SK-N-SH treated with all-trans-retinoic acid at 6 μM for 48 hours (cell line): ENCODE measurements around the gene GAPDHS.

ENCODE experiments used
- ARNTL ChIP-seq: fragments of 450-650 bp; formaldehyde crosslinking; IDR thresholded peaks from 2 replicates; pipeline ENCODE4 v1.5.0; 2020; ENCODE audit warnings: low read depth, mild to moderate bottlenecking, moderate library complexity, borderline replicate concordance
- CREB5 ChIP-seq: fragments of 250-450 bp; sonication (Bioruptor Pico); IDR thresholded peaks from 2 replicates; pipeline ENCODE4 v1.5.1; 2020; ENCODE audit warnings: low read depth, mild to moderate bottlenecking, moderate library complexity
- CSRNP3 ChIP-seq: fragments of 250-450 bp; sonication (Bioruptor Pico); IDR thresholded peaks from 2 replicates; pipeline ENCODE4 v1.5.1; 2021; ENCODE audit warnings: mild to moderate bottlenecking, moderate library complexity
- ESRRG ChIP-seq: fragments of 250-450 bp; sonication (Bioruptor Pico); IDR thresholded peaks from 2 replicates; pipeline ENCODE4 v1.6.1; 2021; ENCODE audit warnings: mild to moderate bottlenecking
- PATZ1 ChIP-seq: fragments of 250-450 bp; sonication (Bioruptor Pico); IDR thresholded peaks from 2 replicates; pipeline ENCODE4 v1.8.0; 2020; ENCODE audit warnings: mild to moderate bottlenecking, moderate library complexity, borderline replicate concordance
- POU6F1 ChIP-seq: fragments of 250-450 bp; sonication (Bioruptor Pico); IDR thresholded peaks from 2 replicates; pipeline ENCODE4 v1.8.0; 2021; ENCODE audit warnings: low read depth, mild to moderate bottlenecking, moderate library complexity, borderline replicate concordance
- PPARA ChIP-seq: fragments of 250-450 bp; sonication (Bioruptor Pico); IDR thresholded peaks from 2 replicates; pipeline ENCODE4 v1.5.0; 2020; ENCODE audit warnings: mild to moderate bottlenecking, borderline replicate concordance
- RARB ChIP-seq: fragments of 250-450 bp; sonication (Bioruptor Pico); IDR thresholded peaks from 2 replicates; pipeline ENCODE4 v1.8.0; 2021; ENCODE audit warnings: mild to moderate bottlenecking, moderate library complexity
- TSHZ2 ChIP-seq: fragments of 250-450 bp; sonication (Bioruptor Pico); IDR thresholded peaks from 2 replicates; pipeline ENCODE4 v1.5.0; 2020; ENCODE audit warnings: mild to moderate bottlenecking, moderate library complexity
- ZFP3 ChIP-seq: fragments of 250-450 bp; sonication (Bioruptor Pico); IDR thresholded peaks from 2 replicates; pipeline ENCODE4 v1.5.0; 2020; ENCODE audit warnings: mild to moderate bottlenecking, moderate library complexity
- ZFP30 ChIP-seq: fragments of 450-650 bp; formaldehyde crosslinking; IDR thresholded peaks from 2 replicates; pipeline ENCODE4 v1.5.0; 2022; ENCODE audit warnings: mild to moderate bottlenecking, moderate library complexity
- ZNF8 ChIP-seq: fragments of 450-650 bp; formaldehyde crosslinking; IDR thresholded peaks from 2 replicates; pipeline ENCODE4 v1.5.0; 2020; ENCODE audit warnings: mild to moderate bottlenecking, moderate library complexity

GRCh38 chr19:35559781-35560180 is 26.5 kb downstream of the GAPDHS start:
- no peak for TF ChIP-seq CREB5
- no peak for TF ChIP-seq POU6F1
- no peak for TF ChIP-seq PATZ1 (CRISPR knock-in tag)
- TF ChIP-seq ZFP30, result no peak
- no peak for TF ChIP-seq ZFP3 (CRISPR knock-in tag)
- no peak for TF ChIP-seq ARNTL
- no peak for TF ChIP-seq PPARA (CRISPR knock-in tag)
- TF ChIP-seq RARB, result no peak
- TF ChIP-seq TSHZ2 (CRISPR knock-in tag), result no peak
- no peak for TF ChIP-seq ZNF8
- TF ChIP-seq ESRRG (CRISPR knock-in tag), result no peak
- TF ChIP-seq CSRNP3 (CRISPR knock-in tag), result no peak
